ENCODE data around the gene ITGB3.

The ITGB3 gene

GRCh38 chr17:47276444-47276843, 22.8 kb downstream of the ITGB3 start:
- no peak for DNase-seq (ENCODE audit: low read depth)

- DNase-seq (ENCODE audit: low read depth): no peak
Observed at GRCh38 chr17:47276868-47277267, 23.2 kb downstream of the ITGB3 start.

- no peak for DNase-seq (ENCODE audit: low read depth)
Observed at GRCh38 chr17:47277921-47278320, 24.3 kb downstream of the ITGB3 start.

- no peak for DNase-seq (ENCODE audit: low read depth)
Observed at GRCh38 chr17:47278561-47278960, 24.9 kb downstream of the ITGB3 start.

GRCh38 chr17:47279062-47279801, 25.6 kb downstream of the ITGB3 start:
- no peak for DNase-seq (ENCODE audit: low read depth)

- DNase-seq (ENCODE audit: low read depth): no peak
Observed at GRCh38 chr17:47280072-47280811, 26.6 kb downstream of the ITGB3 start.

- no peak for DNase-seq (ENCODE audit: low read depth)
Observed at GRCh38 chr17:47281216-47281615, 27.6 kb downstream of the ITGB3 start.

- no peak for DNase-seq (ENCODE audit: low read depth)
Observed at GRCh38 chr17:47285003-47285402, 31.4 kb downstream of the ITGB3 start.

- no peak for DNase-seq (ENCODE audit: low read depth)
Observed at GRCh38 chr17:47286198-47286914, 32.7 kb downstream of the ITGB3 start.

- no peak for DNase-seq (ENCODE audit: low read depth)
Observed at GRCh38 chr17:47287068-47287467, 33.4 kb downstream of the ITGB3 start.

- no peak for DNase-seq (ENCODE audit: low read depth)
Observed at GRCh38 chr17:47287639-47288038, 34.0 kb downstream of the ITGB3 start.

GRCh38 chr17:47288531-47289116, 35.0 kb downstream of the ITGB3 start:
- no peak for DNase-seq (ENCODE audit: low read depth)

GRCh38 chr17:47289302-47289701, 35.7 kb downstream of the ITGB3 start:
- no peak for DNase-seq (ENCODE audit: low read depth)

- DNase-seq (ENCODE audit: low read depth): no peak
Observed at GRCh38 chr17:47290870-47291241, 37.2 kb downstream of the ITGB3 start.

GRCh38 chr17:47291242-47291873, 37.7 kb downstream of the ITGB3 start:
- DNase-seq (ENCODE audit: low read depth): no peak

GRCh38 chr17:47292206-47292605, 38.6 kb downstream of the ITGB3 start:
- no peak for DNase-seq (ENCODE audit: low read depth)

- DNase-seq (ENCODE audit: low read depth): no peak
Observed at GRCh38 chr17:47295037-47295873, 41.6 kb downstream of the ITGB3 start.

GRCh38 chr17:47295874-47296255, 42.2 kb downstream of the ITGB3 start:
- DNase-seq (ENCODE audit: low read depth): no peak

GRCh38 chr17:47297661-47298400, 44.2 kb downstream of the ITGB3 start:
- no peak for DNase-seq (ENCODE audit: low read depth)

GRCh38 chr17:47298712-47299111, 45.1 kb downstream of the ITGB3 start:
- no peak for DNase-seq (ENCODE audit: low read depth)

Data from stimulated activated CD8-positive, alpha-beta memory T cell treated with anti-CD3 and anti-CD28 coated beads, Interleukin-4, amount 100 ng/mL, for 24 hours (primary cell).